Measurements from ENCODE around the gene HDLBP. TPM values are rescaled to one million over a fixed set of nuclear protein-coding genes. Genes with fewer than 3 reads are reported as not detected.

The HDLBP gene
- total RNA-seq, 4 donors from 2014 or later = 383 to 486 (median 444) TPM

DNA sequence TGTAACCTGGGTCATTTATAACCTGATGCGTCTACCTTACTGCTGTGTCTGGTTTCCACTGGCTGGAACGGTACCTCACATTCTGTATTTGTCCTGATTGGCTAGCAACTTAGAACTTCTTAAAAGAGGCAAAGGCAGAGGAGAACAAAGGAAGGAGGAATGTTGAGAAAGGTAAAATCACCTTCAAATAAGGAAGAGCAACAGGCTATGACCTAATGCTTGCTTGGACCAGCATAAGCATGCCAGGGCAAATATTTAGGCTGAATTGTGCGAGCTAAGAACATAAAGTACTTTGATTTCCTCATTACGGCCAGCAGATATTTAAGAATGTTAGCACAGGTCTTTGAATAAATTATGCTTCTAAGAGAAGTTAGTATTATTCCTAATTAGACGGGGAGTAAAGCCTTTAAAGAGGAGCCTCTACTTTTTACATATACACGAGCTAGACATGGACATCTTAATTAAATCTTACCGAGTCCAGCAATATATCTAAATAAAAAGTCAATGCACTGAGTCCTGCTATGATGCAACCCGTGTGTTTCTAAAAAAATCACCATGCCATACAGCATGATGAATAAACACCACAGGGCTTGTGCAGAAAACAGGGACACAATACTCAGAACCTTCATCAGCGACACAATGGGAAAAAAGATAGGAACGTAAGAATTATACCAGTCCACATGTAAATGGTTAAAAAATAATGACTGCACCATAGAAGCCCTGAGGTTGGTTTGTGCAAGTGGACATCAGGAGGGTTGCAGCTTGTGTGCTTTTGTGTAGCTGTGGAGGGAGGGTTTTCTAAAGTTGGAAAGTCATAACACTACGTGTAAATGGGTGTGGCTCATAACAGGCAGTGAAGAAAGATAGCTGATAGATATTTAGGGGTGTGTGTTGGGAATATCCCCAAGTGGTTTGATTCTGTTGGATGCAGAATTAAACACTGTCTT is 14.5 kb upstream of the HDLBP start:
- peaks cover 0 to 12% of the 10 kb centered on the region in 2 donors for H3K36me3 ChIP-seq
- no peak for DNase-seq
- no peaks in the 10 kb centered on the region for H3K9me3 ChIP-seq
- no peaks in the 10 kb centered on the region for H3K27me3 ChIP-seq
- H3K27ac ChIP-seq = no peak overlapping the region
- TF ChIP-seq, protein P1, sequence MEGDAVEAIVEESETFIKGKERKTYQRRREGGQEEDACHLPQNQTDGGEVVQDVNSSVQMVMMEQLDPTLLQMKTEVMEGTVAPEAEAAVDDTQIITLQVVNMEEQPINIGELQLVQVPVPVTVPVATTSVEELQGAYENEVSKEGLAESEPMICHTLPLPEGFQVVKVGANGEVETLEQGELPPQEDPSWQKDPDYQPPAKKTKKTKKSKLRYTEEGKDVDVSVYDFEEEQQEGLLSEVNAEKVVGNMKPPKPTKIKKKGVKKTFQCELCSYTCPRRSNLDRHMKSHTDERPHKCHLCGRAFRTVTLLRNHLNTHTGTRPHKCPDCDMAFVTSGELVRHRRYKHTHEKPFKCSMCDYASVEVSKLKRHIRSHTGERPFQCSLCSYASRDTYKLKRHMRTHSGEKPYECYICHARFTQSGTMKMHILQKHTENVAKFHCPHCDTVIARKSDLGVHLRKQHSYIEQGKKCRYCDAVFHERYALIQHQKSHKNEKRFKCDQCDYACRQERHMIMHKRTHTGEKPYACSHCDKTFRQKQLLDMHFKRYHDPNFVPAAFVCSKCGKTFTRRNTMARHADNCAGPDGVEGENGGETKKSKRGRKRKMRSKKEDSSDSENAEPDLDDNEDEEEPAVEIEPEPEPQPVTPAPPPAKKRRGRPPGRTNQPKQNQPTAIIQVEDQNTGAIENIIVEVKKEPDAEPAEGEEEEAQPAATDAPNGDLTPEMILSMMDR (IDR thresholded peaks at IDR 0.05 in 4 of 5, conservative IDR thresholded peaks at IDR 0.05 in 1 of 5) = no peak
- no peak for TF ChIP-seq POLR2A (IDR thresholded peaks at IDR 0.05)
- in situ Hi-C loops (cut with MboI; ENCODE audit: low sequenced_read_pairs in 4 of 4) (no loop called here), intact Hi-C loops (cut with DNase I; ENCODE audit: low total_unique reads) (no loop called here)
- ATAC-seq = no peak
- H3K4me3 ChIP-seq = no peak overlapping the region
- peaks cover 3 to 8% of the 10 kb centered on the region in 2 donors for H3K4me1 ChIP-seq

DNA sequence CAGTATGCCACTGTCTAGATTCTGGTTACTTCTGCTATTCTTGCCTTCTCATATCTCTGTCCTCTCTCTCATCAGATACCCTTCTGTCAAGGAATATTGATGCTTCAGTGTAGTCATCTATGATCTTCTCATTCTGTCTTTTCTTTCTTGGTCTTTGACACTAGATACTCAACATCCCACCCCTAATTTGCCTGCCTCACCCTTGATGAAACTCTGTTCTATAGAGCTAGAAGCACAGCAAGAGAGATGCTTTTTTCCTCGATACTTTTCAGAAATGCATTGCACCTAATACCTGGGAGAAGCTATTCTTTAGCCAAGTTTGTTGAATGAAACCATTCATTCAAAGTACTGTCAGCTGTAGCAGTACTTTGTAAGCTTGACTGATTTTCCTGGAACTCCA is 9.8 kb upstream of the HDLBP start:
- TF ChIP-seq POLR2A (IDR thresholded peaks at IDR 0.05) = no peak
- TF ChIP-seq, protein P1 (IDR thresholded peaks at IDR 0.05 in 4 of 5, conservative IDR thresholded peaks at IDR 0.05 in 1 of 5) = no peak
- in situ Hi-C loops (cut with MboI; ENCODE audit: low sequenced_read_pairs in 4 of 4) (no loop called here), intact Hi-C loops (cut with DNase I; ENCODE audit: low total_unique reads) (no loop called here)
- H3K27ac ChIP-seq = no peak overlapping the region
- DNase-seq = no peak
- H3K4me3 ChIP-seq = no peak overlapping the region
- no peaks in the 10 kb centered on the region for H3K27me3 ChIP-seq
- H3K9me3 ChIP-seq = no peaks in the 10 kb centered on the region
- ATAC-seq = no peak
- H3K36me3 ChIP-seq = peaks cover 0 to 12% of the 10 kb centered on the region in 2 donors
- H3K4me1 ChIP-seq = peaks cover 38 to 44% of the 10 kb centered on the region in 2 donors

GRCh38 chr2:241324775-241325174 is 9.3 kb upstream of the HDLBP start:
- Histone ChIP-seq H3K36me3 (peaks cover 0 to 12% of the 10 kb centered on the region in 2 donors), H3K4me1 (peaks cover 38 to 49% of the 10 kb centered on the region in 2 donors), H3K4me3 (no peak overlapping the region), H3K9me3 (no peaks in the 10 kb centered on the region), H3K27me3 (no peaks in the 10 kb centered on the region), H3K27ac (no peak overlapping the region)
- no peak for ATAC-seq
- no peak for DNase-seq
- intact Hi-C loops (cut with DNase I; ENCODE audit: low total_unique reads) (no loop called here), in situ Hi-C loops (cut with MboI; ENCODE audit: low sequenced_read_pairs in 4 of 4) (no loop called here)
- TF ChIP-seq, protein P1 (IDR thresholded peaks at IDR 0.05 in 4 of 5, conservative IDR thresholded peaks at IDR 0.05 in 1 of 5) = no peak
- no peak for TF ChIP-seq POLR2A (IDR thresholded peaks at IDR 0.05)

GRCh38 chr2:241323778-241324177 is 8.3 kb upstream of the HDLBP start:
- no peaks in the 10 kb centered on the region for H3K27me3 ChIP-seq
- TF ChIP-seq, protein P1 (IDR thresholded peaks at IDR 0.05 in 4 of 5, conservative IDR thresholded peaks at IDR 0.05 in 1 of 5) = no peak
- TF ChIP-seq POLR2A (IDR thresholded peaks at IDR 0.05) = no peak
- no peak for DNase-seq
- in situ Hi-C loops (cut with MboI; ENCODE audit: low sequenced_read_pairs in 4 of 4) (no loop called here), intact Hi-C loops (cut with DNase I; ENCODE audit: low total_unique reads) (no loop called here)
- H3K9me3 ChIP-seq = no peaks in the 10 kb centered on the region
- peaks cover 0 to 12% of the 10 kb centered on the region in 2 donors for H3K36me3 ChIP-seq
- H3K4me3 ChIP-seq = no peak overlapping the region
- H3K4me1 ChIP-seq = peaks cover 45 to 59% of the 10 kb centered on the region in 2 donors
- H3K27ac ChIP-seq = no peak overlapping the region
- ATAC-seq = no peak

Measured in gastrocnemius medialis (tissue), 4 donors.